Inferior parietal cortex (tissue), 1 donor: ENCODE data around the gene DNAJC7.
A peak's percentile ranks its signal among the peaks of the same experiment; 100 is the strongest.
"Not testable (repeated sequence)": the region's sequence is repeated elsewhere in the genome, so short reads cannot be mapped to it uniquely, and the experiment has no call there.

Experiments
- DNase-seq: peaks from one replicate; pipeline ENCODE4 v3.0.0-alpha.2; 2016; ENCODE audit errors: extremely low spot score

The DNAJC7 gene

GRCh38 chr17:42010898-42011516 lies 6.2 kb downstream of the DNAJC7 start:
- no peak for DNase-seq

DNA sequence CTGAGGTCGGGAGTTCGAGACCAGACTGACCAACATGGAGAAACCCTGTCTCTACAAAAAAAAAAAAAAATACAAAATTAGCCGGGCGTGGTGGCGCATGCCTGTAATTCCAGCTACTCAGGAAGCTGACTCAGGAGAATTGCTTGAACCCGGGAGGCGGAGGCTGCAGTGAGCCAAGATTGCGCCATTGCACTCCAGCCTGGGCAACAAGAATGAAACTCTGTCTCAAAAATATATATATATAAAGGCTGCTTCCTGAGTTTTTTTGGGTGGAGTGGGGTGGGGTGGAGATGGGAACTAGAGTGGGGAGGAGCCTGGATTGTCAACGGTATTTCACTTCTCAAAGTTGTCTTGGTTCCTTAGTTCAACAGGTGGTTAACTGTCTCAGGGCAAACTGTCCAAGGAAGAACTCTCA lies 7.0 kb downstream of the DNAJC7 start:
- not testable (repeated sequence) for DNase-seq

GRCh38 chr17:42009170-42009569 lies 8.1 kb downstream of the DNAJC7 start:
- DNase-seq = peak; percentile 72

- no peak for DNase-seq
These were observed 12.1 kb downstream of the DNAJC7 start for GRCh38 chr17:42005166-42005565.

GRCh38 chr17:42002792-42003301 lies 14.4 kb downstream of the DNAJC7 start:
- no peak for DNase-seq

GRCh38 chr17:42002175-42002791 lies 15.0 kb downstream of the DNAJC7 start:
- no peak for DNase-seq

DNA sequence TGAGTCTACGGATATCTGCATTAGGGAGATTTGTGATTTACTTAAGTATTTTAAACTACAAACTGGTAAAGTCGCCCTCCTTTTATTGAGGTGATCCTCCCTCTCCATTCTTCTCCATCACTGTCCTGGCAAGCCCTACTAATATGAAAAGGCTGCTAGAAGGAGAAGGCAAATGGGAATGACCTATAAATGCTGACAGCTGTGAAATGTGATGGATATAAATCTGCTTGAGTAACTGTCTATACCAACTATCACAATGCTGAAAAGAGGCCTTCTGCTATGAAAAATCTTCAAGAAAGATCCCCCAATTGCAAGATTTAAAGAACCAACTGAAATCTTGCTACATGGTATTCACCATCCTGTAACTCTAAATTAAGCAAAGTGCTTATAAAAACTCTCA lies 15.5 kb downstream of the DNAJC7 start:
- DNase-seq = no peak

DNA sequence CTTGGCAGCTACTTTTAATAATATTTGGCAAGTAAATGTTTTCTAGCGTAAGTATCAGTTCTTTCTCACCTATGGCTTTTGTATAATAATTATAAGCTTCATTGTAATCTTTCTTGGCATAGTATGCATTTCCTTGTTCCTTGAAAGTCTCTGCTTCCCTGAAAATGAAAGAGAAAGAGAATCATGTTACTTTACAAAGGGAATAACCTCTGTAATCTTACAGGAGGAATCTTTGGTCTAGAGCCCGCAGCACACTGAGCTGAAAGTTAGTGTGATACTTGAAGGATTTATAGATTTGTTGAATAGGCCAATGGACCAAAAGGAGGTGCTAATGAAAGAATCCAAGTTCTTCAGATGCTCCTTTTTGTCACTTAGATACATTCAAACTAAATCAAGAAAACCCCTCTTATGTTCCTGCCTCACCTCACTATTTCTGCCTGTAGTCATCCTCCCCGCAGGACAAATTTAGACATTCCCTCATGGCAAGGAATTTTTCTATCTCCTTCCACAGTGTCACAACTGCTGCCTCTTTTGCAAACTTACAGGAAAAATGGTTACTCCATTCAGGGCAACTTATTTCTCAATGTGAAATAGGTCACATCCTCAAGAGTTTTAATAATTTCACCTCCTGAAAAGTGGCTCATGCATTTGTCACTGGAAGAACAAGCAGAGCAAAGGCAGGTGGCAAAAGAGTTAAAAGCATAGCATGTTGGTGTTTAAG lies 16.7 kb downstream of the DNAJC7 start:
- no peak for DNase-seq

GRCh38 chr17:41998497-41998896 lies 18.7 kb downstream of the DNAJC7 start:
- no peak for DNase-seq

DNA sequence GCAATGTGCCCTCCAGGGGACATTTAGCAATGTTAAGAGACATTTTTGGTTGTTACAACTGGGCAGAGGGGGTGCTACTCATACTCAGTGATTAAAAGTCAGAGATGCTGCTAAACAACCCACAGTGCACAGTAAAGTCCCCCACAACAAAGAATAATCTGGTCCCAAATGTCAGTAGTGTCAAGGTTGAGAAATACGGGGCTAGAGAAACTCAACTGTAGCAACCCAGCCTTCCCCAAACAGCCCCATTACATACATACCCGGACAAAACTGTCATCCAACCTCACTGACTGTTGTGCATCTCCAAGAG lies 20.4 kb downstream of the DNAJC7 start:
- DNase-seq = no peak

- peak; percentile 71 for DNase-seq
These were observed 24.7 kb downstream of the DNAJC7 start for GRCh38 chr17:41992576-41992975.

DNA sequence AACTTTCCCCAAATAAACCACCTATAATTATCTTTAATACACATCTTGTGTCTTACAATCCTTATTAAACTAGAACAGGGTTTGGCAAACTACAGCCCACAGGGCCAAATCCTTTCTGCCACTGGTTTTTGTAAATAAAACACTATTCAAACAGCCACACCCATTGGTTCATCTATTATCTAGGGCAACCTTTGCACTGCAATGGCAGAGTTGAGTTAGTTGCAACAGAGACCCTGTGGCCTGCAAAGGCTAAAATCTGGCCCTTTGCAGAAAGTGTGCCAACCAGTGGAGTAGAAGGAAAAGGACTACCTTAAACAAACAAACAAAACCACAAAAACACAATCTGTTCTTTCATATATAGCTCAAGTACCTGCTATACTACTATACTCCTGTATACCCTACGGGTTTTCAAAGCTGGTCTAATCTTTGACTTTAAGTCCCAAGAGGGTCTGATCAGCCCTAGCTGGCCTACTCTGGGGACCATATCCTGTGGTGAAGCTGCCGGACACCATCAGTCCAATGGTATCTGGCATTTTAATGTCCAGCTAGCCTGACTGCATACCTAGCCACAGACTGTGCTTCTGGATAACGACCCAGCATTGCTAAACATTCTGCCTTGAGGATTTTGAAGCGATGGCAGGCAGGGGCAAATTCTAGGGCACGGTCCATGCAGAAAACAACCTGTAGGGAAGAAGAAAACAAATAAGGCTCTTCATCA lies 27.4 kb downstream of the DNAJC7 start:
- no peak for DNase-seq

DNA sequence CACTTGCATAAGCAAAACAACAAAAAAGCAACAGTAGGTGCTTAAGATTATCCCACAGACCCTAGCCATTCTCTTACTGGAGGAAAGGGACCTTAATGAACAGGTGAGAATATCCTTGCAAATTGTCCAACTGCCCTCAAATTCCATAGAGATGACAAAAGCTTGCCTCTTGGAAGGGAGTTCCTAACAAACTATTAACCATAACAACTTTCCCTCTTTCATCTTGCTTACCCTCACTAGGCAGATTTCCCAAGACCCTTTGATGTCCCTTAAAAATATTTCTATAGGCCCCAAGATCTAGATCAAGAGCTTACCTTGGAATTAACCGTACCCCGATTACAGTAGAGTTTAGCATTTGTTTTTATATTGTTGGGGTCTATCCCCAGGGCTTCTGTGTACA lies 28.8 kb downstream of the DNAJC7 start:
- DNase-seq = no peak

GRCh38 chr17:41987642-41988041 lies 29.6 kb downstream of the DNAJC7 start:
- DNase-seq = no peak

GRCh38 chr17:41986634-41987033 lies 30.6 kb downstream of the DNAJC7 start:
- peak; percentile 32 for DNase-seq

GRCh38 chr17:41985919-41986318 lies 31.3 kb downstream of the DNAJC7 start:
- no peak for DNase-seq

DNA sequence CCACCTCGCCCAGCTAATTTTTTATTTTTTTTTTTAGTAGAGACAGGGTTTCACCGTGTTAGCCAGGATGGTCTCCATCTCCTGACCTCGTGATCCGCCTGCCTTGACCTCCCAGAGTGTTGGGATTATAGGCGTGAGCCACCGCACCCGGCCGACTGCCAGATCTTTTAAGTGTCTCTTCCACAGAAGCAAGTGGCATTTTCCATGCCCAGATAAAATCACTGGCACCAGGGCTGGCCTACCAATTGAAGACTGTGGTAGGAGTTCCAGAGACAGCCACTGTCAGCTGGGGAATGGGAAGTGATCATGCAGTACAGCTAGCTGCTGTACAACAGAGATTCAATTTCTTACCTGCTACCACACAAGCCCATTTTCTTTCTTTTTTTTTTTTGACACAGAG lies 32.8 kb downstream of the DNAJC7 start:
- DNase-seq = no peak

- no peak for DNase-seq
These were observed 35.0 kb downstream of the DNAJC7 start for GRCh38 chr17:41982026-41982760.

- DNase-seq = no peak
These were observed 39.2 kb downstream of the DNAJC7 start for GRCh38 chr17:41977991-41978390.

- no peak for DNase-seq
These were observed 41.0 kb downstream of the DNAJC7 start for GRCh38 chr17:41976142-41976768.
